HepG2 (cell line): ENCODE results near the gene TEKTIP1.

ENCODE experiments used
- HOXA7 ChIP-seq: sonication (generic); formaldehyde crosslinking; IDR thresholded peaks from 2 replicates; pipeline ENCODE4 v1.8.1; 2022; ENCODE audit warnings: mild to moderate bottlenecking, missing genetic modification reagents, moderate library complexity
- IKZF4 ChIP-seq: sonication (generic); formaldehyde crosslinking; IDR thresholded peaks from 2 replicates; pipeline ENCODE4 v1.5.1; 2020; ENCODE audit warnings: borderline replicate concordance, mild to moderate bottlenecking, low read depth, missing genetic modification reagents; ENCODE audit errors: not compliant biosample characterization
- JUN ChIP-seq: sonication (generic); formaldehyde crosslinking; IDR thresholded peaks from 2 replicates; pipeline ENCODE4 v1.4.0; 2020; ENCODE audit warnings: mild to moderate bottlenecking, missing genetic modification reagents
- ZBTB49 ChIP-seq: sonication (generic); formaldehyde crosslinking; IDR thresholded peaks from 2 replicates; pipeline ENCODE4 v1.4.0; 2020; ENCODE audit warnings: missing genetic modification reagents, borderline replicate concordance
- ZKSCAN8 ChIP-seq: IDR thresholded peaks from 2 replicates; pipeline ENCODE4 v1.6.1; 2016; ENCODE audit warnings: borderline replicate concordance, missing genetic modification reagents, missing compliant biosample characterization
- ZNF143 ChIP-seq: sonication (generic); formaldehyde crosslinking; IDR thresholded peaks from 2 replicates; pipeline ENCODE4 v1.4.0; 2020; ENCODE audit warnings: missing genetic modification reagents

- TF ChIP-seq ZBTB49, result no peak
- no peak for TF ChIP-seq ZKSCAN8
- TF ChIP-seq IKZF4 (CRISPR knock-in tag), result no peak
- no peak for TF ChIP-seq HOXA7
- TF ChIP-seq ZNF143, result no peak
- no peak for TF ChIP-seq JUN (CRISPR knock-in tag)
Measured at GRCh38 chr19:3586127-3586626, 47.2 kb downstream of the TEKTIP1 start.
